ENCODE data around the gene PLA2G4D.

DNA sequence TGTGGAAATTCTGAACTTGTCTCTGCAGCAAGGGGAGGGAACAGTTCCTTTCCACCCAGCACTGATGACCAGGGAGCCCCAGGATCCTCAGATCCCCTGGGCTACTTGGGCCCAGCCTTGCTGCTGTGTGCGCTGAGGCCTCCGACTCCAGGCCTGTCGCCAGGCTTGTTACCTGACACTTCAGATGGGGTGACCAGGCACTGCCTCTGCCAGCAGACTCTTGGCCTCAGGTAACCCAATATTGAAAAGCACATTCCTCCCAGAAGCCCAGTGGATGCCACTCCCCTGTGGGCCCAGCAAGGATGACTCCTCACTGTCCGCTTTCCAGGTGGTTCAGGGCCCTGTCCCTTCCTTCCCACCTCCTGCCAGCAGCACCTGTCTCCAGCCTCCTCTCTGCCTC is 70.1 kb downstream of the PLA2G4D start:
- TF ChIP-seq POLR2AphosphoS5 (IDR thresholded peaks at IDR 0.05; ENCODE audit: low read depth, low read length) (no peak), CTCF (IDR thresholded peaks at IDR 0.05) (no peak)
